Stimulated activated memory B cell treated with anti-CD40 and anti-IgM and Interleukin-4, amounts not matched to agents 10 μg/mL and 1 μg/mL and 100 μg/mL, for 72 hours (primary cell): ENCODE measurements around the gene RAG1.

ENCODE experiments used
- ATAC-seq: fragments of 150-1000 bp; cut with Tn5 transposase; 2 replicates; pipeline ENCODE4 v1.10.0; 2021
- H3K27ac Mint-ChIP-seq: one replicate; pipeline ENCODE4 v1.8.0; 2022; ENCODE audit warnings: mild to moderate bottlenecking, mixed read lengths
- H3K27me3 Mint-ChIP-seq: one replicate; pipeline ENCODE4 v1.8.0; 2022; ENCODE audit warnings: mixed read lengths
- H3K36me3 Mint-ChIP-seq: one replicate; pipeline ENCODE4 v1.8.0; 2022; ENCODE audit warnings: mixed read lengths
- H3K4me1 Mint-ChIP-seq: one replicate; pipeline ENCODE4 v1.8.0; 2022; ENCODE audit warnings: mixed read lengths
- H3K4me3 Mint-ChIP-seq: one replicate; pipeline ENCODE4 v1.8.0; 2022; ENCODE audit warnings: mild to moderate bottlenecking, moderate library complexity, mixed read lengths
- H3K9me3 Mint-ChIP-seq: one replicate; pipeline ENCODE4 v1.8.0; 2022; ENCODE audit warnings: mixed read lengths

Gene RAG1

DNA sequence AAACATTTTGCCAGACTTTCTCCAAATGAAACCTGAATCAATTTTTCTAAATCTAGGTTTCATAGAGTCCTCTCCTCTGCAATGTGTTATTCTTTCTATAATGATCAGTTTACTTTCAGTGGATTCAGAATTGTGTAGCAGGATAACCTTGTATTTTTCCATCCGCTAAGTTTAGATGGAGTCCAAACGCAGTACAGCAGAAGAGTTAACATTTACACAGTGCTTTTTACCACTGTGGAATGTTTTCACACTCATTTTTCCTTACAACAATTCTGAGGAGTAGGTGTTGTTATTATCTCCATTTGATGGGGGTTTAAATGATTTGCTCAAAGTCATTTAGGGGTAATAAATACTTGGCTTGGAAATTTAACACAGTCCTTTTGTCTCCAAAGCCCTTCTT, 9.6 kb downstream of the RAG1 start:
- no peak for ATAC-seq

DNA sequence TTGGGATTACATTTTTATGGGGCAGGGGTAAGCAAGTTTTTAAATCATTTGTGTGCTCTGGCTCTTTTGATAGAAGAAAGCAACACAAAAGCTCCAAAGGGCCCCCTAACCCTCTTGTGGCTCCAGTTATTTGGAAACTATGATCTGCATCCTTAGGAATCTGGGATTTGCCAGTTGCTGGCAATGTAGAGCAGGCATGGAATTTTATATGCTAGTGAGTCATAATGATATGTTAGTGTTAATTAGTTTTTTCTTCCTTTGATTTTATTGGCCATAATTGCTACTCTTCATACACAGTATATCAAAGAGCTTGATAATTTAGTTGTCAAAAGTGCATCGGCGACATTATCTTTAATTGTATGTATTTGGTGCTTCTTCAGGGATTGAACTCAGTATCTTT, 10.1 kb downstream of the RAG1 start:
- peaks cover 16% of the 10 kb centered on the region for H3K27me3 Mint-ChIP-seq
- no peak for ATAC-seq
- no peak overlapping the region for H3K27ac Mint-ChIP-seq
- H3K4me1 Mint-ChIP-seq = no peaks in the 10 kb centered on the region
- no peaks in the 10 kb centered on the region for H3K36me3 Mint-ChIP-seq
- peaks cover 6% of the 10 kb centered on the region for H3K9me3 Mint-ChIP-seq
- H3K4me3 Mint-ChIP-seq = no peak overlapping the region

More for the DNA sequence above, 9.6 kb downstream of the RAG1 start:
- no peaks in the 10 kb centered on the region for H3K4me1 Mint-ChIP-seq
- peaks cover 6% of the 10 kb centered on the region for H3K9me3 Mint-ChIP-seq
- peaks cover 18% of the 10 kb centered on the region for H3K27me3 Mint-ChIP-seq
- no peak overlapping the region for H3K4me3 Mint-ChIP-seq
- no peaks in the 10 kb centered on the region for H3K36me3 Mint-ChIP-seq
- no peak overlapping the region for H3K27ac Mint-ChIP-seq

DNA sequence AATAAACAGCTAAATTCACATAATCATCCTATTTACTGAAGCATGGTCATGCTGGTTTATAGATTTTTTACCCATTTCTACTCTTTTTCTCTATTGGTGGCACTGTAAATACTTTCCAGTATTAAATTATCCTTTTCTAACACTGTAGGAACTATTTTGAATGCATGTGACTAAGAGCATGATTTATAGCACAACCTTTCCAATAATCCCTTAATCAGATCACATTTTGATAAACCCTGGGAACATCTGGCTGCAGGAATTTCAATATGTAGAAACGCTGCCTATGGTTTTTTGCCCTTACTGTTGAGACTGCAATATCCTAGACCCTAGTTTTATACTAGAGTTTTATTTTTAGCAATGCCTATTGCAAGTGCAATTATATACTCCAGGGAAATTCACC, 10.7 kb downstream of the RAG1 start:
- Mint-ChIP-seq H3K36me3 (no peaks in the 10 kb centered on the region), H3K27ac (no peak overlapping the region), H3K4me1 (no peaks in the 10 kb centered on the region), H3K4me3 (no peak overlapping the region), H3K27me3 (peaks cover 16% of the 10 kb centered on the region), H3K9me3 (peaks cover 6% of the 10 kb centered on the region)
- ATAC-seq = no peak

DNA sequence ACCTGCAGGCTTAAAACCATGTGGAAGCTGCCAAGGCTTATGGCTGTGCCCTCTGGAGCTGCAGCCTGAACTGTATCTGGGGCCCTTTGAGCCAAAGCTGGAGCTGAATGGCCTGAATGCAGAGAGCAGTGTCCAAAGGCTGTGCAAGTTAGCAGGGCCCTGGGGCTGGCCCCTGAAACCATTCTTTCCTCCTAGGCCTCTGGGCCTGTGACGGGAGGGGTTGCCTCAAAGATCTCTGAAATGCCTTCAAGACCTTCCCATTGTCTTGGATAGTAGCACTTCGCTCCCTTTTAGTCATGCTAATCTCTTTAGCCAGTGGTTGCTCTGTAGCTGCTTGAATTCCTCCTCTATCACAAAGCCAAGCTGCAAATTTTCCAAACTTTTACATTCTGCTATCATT, 13.7 kb downstream of the RAG1 start:
- Mint-ChIP-seq H3K4me3 (no peak overlapping the region), H3K4me1 (no peaks in the 10 kb centered on the region), H3K27ac (no peak overlapping the region), H3K36me3 (no peaks in the 10 kb centered on the region), H3K9me3 (peaks cover 6% of the 10 kb centered on the region), H3K27me3 (no peaks in the 10 kb centered on the region)
- ATAC-seq = no peak

DNA sequence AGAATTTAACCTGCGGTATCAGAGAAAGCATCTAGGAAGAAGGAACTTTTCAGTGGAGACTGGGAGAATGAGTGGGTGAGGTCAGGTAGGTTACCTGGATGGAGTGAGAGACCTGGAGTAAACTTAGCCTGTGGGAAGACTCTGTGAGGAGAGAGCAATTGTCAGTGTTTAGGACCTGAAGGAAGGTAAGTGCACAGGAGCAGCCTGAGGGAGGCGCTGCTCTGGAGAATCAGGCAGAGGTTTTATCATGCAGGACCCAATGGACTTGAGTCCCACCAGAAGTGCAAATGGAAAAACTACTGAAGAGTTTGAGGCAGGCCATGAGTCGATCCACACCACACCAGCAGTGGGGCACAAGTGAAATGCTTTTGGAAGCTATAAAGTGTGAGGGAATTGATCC, 15.9 kb downstream of the RAG1 start:
- no peak for ATAC-seq
- no peaks in the 10 kb centered on the region for H3K36me3 Mint-ChIP-seq
- H3K27me3 Mint-ChIP-seq = no peaks in the 10 kb centered on the region
- H3K4me3 Mint-ChIP-seq = no peak overlapping the region
- no peaks in the 10 kb centered on the region for H3K4me1 Mint-ChIP-seq
- no peak overlapping the region for H3K27ac Mint-ChIP-seq
- peaks cover 6% of the 10 kb centered on the region for H3K9me3 Mint-ChIP-seq

DNA sequence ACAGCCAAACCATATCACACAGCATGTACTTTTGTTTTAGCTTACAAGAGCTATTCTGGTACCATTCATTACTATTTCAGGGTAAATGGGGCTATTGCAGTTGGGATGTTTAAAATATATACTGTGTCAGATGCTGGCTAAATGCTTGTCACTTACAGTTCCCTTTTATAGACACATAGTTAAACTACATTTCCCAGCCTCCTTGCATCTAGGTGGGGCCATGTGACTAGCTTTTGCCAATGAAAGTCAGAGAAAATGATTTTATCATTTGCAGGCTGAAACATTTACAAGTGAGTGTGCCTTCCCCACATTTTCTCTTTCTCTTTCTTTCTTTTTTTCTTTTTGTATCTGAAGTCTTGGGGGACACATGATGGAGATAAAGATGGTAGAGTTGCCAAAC, 18.7 kb downstream of the RAG1 start:
- Mint-ChIP-seq H3K4me1 (no peaks in the 10 kb centered on the region), H3K4me3 (no peak overlapping the region), H3K27ac (no peak overlapping the region), H3K27me3 (peaks cover 14% of the 10 kb centered on the region), H3K36me3 (no peaks in the 10 kb centered on the region), H3K9me3 (peaks cover 4% of the 10 kb centered on the region)
- ATAC-seq = no peak

DNA sequence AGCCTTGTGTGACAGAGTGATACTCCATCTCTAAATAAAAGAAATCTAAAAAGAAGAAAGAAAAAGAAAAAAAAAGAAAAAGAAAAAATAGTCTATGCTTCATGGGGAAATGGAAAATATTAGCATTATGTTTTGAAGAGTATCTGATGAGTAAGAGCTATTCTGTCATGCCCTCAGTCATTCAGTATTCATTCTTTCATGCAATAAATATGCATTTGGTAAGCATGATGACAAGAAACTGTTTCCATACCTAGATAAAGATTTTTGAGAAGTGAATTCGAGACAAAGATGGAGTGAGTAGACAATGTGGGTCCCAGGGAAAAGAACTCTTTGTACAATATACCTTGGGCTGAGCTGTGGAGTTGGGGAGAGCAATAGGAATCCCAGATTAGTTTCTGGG, 20.3 kb downstream of the RAG1 start:
- Mint-ChIP-seq H3K27ac (no peak overlapping the region), H3K9me3 (no peaks in the 10 kb centered on the region), H3K36me3 (no peaks in the 10 kb centered on the region), H3K27me3 (peaks cover 25% of the 10 kb centered on the region), H3K4me3 (no peak overlapping the region), H3K4me1 (no peaks in the 10 kb centered on the region)
- ATAC-seq = no peak

DNA sequence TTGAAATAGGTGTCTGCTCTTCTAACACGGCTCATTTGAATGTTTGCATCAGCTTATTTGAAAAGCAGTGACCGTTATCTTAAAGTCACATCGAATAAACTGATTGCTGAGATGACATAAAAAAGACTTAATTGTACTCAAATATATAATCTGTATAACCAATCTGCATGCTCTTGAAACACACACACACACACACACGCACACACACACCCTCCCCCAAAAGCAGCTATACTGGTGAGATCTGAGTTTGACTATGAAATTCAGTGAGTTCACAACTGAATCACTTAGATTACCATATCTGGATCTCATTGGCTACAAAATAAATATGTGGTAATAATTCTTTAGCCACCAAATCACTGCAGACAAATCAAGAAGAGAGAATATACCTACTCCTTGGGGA, 22.7 kb downstream of the RAG1 start:
- Mint-ChIP-seq H3K27me3 (peaks cover 47% of the 10 kb centered on the region), H3K27ac (no peak overlapping the region), H3K9me3 (no peaks in the 10 kb centered on the region), H3K4me3 (no peak overlapping the region), H3K36me3 (no peaks in the 10 kb centered on the region), H3K4me1 (peaks cover 12% of the 10 kb centered on the region)
- no peak for ATAC-seq

DNA sequence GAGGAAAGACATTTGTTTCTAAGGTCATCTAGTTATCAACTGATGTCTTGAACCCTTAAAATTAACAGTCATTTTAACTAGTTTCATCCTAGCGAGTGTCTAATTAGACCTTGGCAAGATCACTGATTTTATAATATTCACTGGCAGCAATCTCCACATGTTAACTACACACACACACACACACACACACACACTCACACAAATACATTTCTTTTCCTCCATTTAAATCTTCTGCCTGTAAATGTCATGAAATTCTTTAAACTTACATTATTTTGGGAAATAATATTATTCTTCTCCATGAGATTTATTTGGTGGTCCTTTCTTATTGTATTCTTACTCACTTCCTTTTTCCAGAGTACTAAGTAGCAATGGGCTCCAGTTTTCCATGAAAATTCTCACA, 23.6 kb downstream of the RAG1 start:
- H3K27me3 Mint-ChIP-seq = peaks cover 53% of the 10 kb centered on the region

DNA sequence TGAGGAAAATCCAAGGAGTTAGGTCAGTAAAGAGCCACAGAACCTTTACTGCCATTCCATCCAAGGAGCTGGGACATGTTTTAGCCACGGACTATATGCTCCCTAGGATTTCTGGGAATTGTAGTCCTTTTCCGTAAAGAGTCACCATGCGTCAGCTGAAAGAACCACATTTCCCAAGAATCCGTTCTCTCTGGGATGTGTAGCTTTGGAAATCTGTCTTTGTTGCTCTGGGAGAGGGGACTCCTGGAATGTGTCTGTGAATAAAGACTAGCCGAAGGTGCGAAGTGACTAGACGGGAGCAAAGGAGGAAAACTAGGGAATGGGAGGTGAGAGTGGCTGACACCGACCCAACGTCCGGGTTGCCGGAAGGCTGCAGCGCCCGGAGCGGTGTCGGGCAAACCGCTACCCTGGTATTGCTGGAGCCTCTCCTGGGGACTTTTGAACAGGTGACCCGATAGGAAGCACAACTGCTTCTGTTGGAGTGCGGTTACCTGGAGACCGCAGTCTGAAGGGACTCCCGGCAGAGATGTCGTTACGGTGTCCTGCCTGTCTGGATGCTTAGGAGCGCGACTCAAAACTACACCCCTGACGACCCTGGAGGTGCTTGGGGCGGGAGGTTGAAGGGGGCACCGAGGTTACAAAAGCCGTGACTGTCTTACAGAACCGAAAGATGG, 26.6 kb downstream of the RAG1 start, which contains the start of gene IFTAP:
Gene IFTAP, plus strand, starts transcription at position 187 of the 674 bp plus-strand sequence. CDS start 15,602 bp downstream, outside the sequence.
- Mint-ChIP-seq H3K27me3 (peaks cover 69% of the 10 kb centered on the region), H3K9me3 (no peaks in the 10 kb centered on the region), H3K27ac (no peak within 1 kb of the TSS), H3K36me3 (no peaks in the 10 kb centered on the region), H3K4me1 (peaks cover 13% of the 10 kb centered on the region), H3K4me3 (peak within 1 kb of the TSS; percentile 80)
- ATAC-seq = peak; percentile 55

More for the DNA sequence above, 23.6 kb downstream of the RAG1 start:
- H3K4me1 Mint-ChIP-seq = peaks cover 13% of the 10 kb centered on the region
- H3K36me3 Mint-ChIP-seq = no peaks in the 10 kb centered on the region
- no peak for ATAC-seq
- no peaks in the 10 kb centered on the region for H3K9me3 Mint-ChIP-seq
- H3K27ac Mint-ChIP-seq = no peak overlapping the region
- H3K4me3 Mint-ChIP-seq = no peak overlapping the region

DNA sequence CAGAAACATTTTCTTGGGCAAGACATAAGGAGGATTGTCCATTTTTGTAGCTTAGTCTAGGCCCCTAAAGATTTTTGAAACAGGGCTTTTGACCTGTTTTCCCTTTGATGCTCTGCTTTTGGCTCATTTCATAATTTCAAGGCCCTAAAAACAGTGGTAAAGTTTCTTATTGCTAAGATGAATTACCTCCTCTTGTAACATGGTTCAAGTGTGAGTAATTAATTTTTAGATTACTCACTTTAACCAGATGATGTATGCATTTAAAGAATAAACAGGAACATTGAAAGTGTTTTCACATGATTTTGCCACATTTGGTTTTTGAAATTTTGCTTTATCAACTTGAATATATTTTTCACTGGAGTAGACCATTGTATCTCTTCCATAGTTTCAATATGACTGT, 29.1 kb downstream of the RAG1 start:
- H3K27ac Mint-ChIP-seq = no peak overlapping the region
- H3K4me1 Mint-ChIP-seq = peaks cover 13% of the 10 kb centered on the region
- no peak overlapping the region for H3K4me3 Mint-ChIP-seq
- no peak for ATAC-seq
- no peaks in the 10 kb centered on the region for H3K36me3 Mint-ChIP-seq
- H3K9me3 Mint-ChIP-seq = no peaks in the 10 kb centered on the region
- peaks cover 70% of the 10 kb centered on the region for H3K27me3 Mint-ChIP-seq

DNA sequence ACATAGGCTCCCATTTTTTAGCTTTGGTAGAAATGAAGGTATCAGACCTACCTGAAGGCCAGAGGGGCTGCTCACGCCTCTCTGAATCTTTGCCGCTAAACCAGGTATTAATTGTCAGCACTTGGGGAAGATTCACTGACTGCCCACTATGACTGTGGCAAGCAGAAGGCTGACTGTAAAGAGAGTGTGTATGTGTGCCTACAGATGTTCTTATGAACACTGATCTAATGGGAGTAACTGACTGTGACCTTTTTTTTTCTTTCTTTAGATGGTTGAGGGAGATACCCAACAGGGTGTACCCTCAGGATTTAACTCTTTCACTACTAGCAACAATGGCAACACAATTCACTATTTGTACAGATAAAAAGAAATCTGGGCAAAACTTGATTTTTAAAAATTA, 30.2 kb downstream of the RAG1 start, which contains the start of gene RAG2:
Gene RAG2, minus strand, starts transcription at position 186 of the 400 bp plus-strand sequence. CDS start 4,068 bp downstream, outside the sequence.
- ATAC-seq = no peak
- no peak within 1 kb of the TSS for H3K27ac Mint-ChIP-seq
- H3K9me3 Mint-ChIP-seq = no peaks in the 10 kb centered on the region
- H3K27me3 Mint-ChIP-seq = peaks cover 74% of the 10 kb centered on the region
- H3K4me3 Mint-ChIP-seq = no peak within 1 kb of the TSS
- no peaks in the 10 kb centered on the region for H3K36me3 Mint-ChIP-seq
- peaks cover 13% of the 10 kb centered on the region for H3K4me1 Mint-ChIP-seq

DNA sequence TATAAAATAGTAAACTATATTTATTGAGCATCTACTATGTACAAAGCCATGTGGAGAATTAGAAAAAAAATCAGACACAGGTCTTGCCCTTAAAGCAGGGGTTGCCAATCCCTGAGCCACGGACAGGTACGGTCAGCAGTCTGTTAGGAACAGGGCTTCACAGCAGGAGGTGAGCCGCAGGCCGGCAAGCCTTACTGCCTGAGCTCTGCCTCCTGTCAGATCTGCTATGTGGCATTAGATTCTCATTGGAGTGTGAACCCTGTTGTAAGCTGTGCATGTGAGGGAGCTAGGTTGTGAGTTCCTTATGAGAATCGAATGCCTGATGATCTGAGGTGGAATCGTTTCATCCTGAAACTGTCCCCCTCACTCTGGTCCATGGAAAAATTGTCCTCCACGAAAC, 32.4 kb downstream of the RAG1 start:
- Mint-ChIP-seq H3K4me1 (peaks cover 4% of the 10 kb centered on the region), H3K36me3 (no peaks in the 10 kb centered on the region), H3K4me3 (no peak overlapping the region), H3K27ac (no peak overlapping the region), H3K27me3 (peaks cover 72% of the 10 kb centered on the region), H3K9me3 (no peaks in the 10 kb centered on the region)
- ATAC-seq = no peak

DNA sequence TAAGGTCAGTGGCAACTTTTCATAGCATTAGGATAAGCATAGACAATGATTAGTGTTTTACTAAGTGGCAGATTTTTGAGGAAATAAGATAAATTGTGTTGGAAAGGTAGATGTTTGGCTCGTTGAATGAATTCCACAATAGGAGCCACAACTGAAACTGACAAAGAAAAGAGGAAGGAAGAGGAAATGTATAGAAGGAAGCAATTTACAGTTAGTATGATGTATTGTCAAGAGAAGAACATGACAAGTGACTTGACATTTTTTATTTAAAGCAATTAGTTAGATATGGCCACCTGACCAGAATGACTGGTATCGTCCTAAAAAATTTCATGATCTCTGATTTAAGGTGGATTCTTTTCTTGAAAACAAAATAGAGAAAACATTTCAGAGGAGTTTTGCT, 33.3 kb downstream of the RAG1 start:
- H3K9me3 Mint-ChIP-seq = no peaks in the 10 kb centered on the region
- ATAC-seq = no peak
- H3K4me3 Mint-ChIP-seq = no peak overlapping the region
- H3K27ac Mint-ChIP-seq = no peak overlapping the region
- H3K27me3 Mint-ChIP-seq = peaks cover 63% of the 10 kb centered on the region
- no peaks in the 10 kb centered on the region for H3K36me3 Mint-ChIP-seq
- no peaks in the 10 kb centered on the region for H3K4me1 Mint-ChIP-seq

DNA sequence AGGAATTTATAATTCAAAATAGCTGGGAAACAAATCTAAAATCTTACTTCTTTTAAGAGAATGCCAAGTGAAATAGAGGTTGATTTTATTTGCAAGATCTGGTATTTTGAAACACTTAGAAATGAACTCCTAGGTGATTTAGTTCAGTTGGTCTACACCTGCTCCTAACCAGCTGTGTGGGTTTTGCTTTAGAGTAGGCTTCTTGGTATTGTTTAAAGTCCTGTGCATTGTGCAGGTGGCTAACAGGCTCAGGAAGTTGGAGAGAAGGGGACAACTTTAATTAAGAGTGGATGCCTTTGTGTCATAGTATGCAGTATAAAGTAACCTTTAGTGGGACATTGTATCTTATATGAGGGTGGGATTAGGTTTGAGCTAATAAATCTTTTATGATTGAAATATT, 34.3 kb downstream of the RAG1 start:
- Mint-ChIP-seq H3K4me1 (no peaks in the 10 kb centered on the region), H3K27me3 (peaks cover 63% of the 10 kb centered on the region), H3K9me3 (no peaks in the 10 kb centered on the region), H3K36me3 (no peaks in the 10 kb centered on the region), H3K4me3 (no peak overlapping the region), H3K27ac (no peak overlapping the region)
- no peak for ATAC-seq
